HepG2 (cell line): ENCODE results near the gene TMEM258. TPM values are rescaled to one million over a fixed set of nuclear protein-coding genes. Genes with fewer than 3 reads are reported as not detected.

Source experiments
- BHLHE40 ChIP-seq: IDR thresholded peaks from 2 replicates; pipeline ENCODE4 v1.6.1; 2011; ENCODE audit warnings: low read length, improper control_type of control experiment
- CREM ChIP-seq, 2 experiments: sonication (generic) in 1 of 2; formaldehyde crosslinking in 1 of 2; IDR thresholded peaks; 2 replicates each; pipeline versions ENCODE4 v1.4.0 to v1.6.1; 2016 to 2020; ENCODE audit warnings: antibody characterized with exemption in 1 of 2, mild to moderate bottlenecking in 1 of 2, missing genetic modification reagents in 1 of 2
- FOXO4 ChIP-seq: sonication (generic); formaldehyde crosslinking; conservative IDR thresholded peaks from 2 replicates; pipeline ENCODE4 v1.8.1; 2023; ENCODE audit warnings: missing genetic modification reagents
- HMG20A ChIP-seq: IDR thresholded peaks from 2 replicates; pipeline ENCODE4 v1.6.1; 2016; ENCODE audit warnings: borderline replicate concordance
- KDM1A ChIP-seq: IDR thresholded peaks from 2 replicates; pipeline ENCODE4 v1.6.1; 2016; ENCODE audit warnings: missing compliant biosample characterization
- KDM4B ChIP-seq: sonication (generic); formaldehyde crosslinking; IDR thresholded peaks from 2 replicates; pipeline ENCODE4 v1.4.0; 2020; ENCODE audit warnings: missing genetic modification reagents
- KDM5B ChIP-seq: sonication (generic); formaldehyde crosslinking; IDR thresholded peaks from 2 replicates; pipeline ENCODE4 v1.4.0; 2020; ENCODE audit warnings: missing genetic modification reagents, mild to moderate bottlenecking, borderline replicate concordance
- MAFK ChIP-seq, 2 experiments: IDR thresholded peaks in 1 of 2; conservative IDR thresholded peaks in 1 of 2; 2 replicates each; pipeline ENCODE4 v1.6.1; 2011; ENCODE audit warnings: improper control_type of control experiment in 2 of 2, low read length in 2 of 2
- MATR3 ChIP-seq: sonication (generic); formaldehyde crosslinking; IDR thresholded peaks from 2 replicates; pipeline ENCODE4 v1.4.0; 2020; ENCODE audit warnings: missing genetic modification reagents
- MXD4 ChIP-seq: IDR thresholded peaks from 2 replicates; pipeline ENCODE4 v1.6.1; 2016; ENCODE audit warnings: mild to moderate bottlenecking, missing biosample characterization, missing genetic modification reagents
- PRDM4 ChIP-seq: sonication (generic); formaldehyde crosslinking; IDR thresholded peaks from 2 replicates; pipeline ENCODE4 v1.9.0; 2021; ENCODE audit warnings: missing genetic modification reagents, borderline replicate concordance
- SMAD3 ChIP-seq: sonication (generic); formaldehyde crosslinking; IDR thresholded peaks from 2 replicates; pipeline ENCODE4 v1.4.0; 2020; ENCODE audit warnings: missing genetic modification reagents
- SPEN ChIP-seq: sonication (generic); formaldehyde crosslinking; IDR thresholded peaks from 2 replicates; pipeline ENCODE4 v1.5.1; 2020; ENCODE audit warnings: low read depth, mild to moderate bottlenecking, missing genetic modification reagents
- U2AF2 ChIP-seq: fragments of 200-400 bp; formaldehyde crosslinking; IDR thresholded peaks from 2 replicates; pipeline ENCODE4 v1.6.1; 2017; ENCODE audit warnings: low read depth, mild to moderate bottlenecking, low read length
- ZBTB8A ChIP-seq: sonication (generic); formaldehyde crosslinking; IDR thresholded peaks from 2 replicates; pipeline ENCODE4 v1.4.0; 2020; ENCODE audit warnings: mild to moderate bottlenecking, low read depth, missing genetic modification reagents, borderline replicate concordance
- ZFP1 ChIP-seq: IDR thresholded peaks from 2 replicates; pipeline ENCODE4 v1.6.1; 2016
- ZFX ChIP-seq: sonication (generic); formaldehyde crosslinking; IDR thresholded peaks from 2 replicates; pipeline ENCODE4 v1.4.0; 2020; ENCODE audit warnings: mild to moderate bottlenecking, low read depth, missing genetic modification reagents, moderate library complexity
- ZNF354B ChIP-seq: sonication (generic); formaldehyde crosslinking; IDR thresholded peaks from 2 replicates; pipeline ENCODE4 v1.8.0; 2022; ENCODE audit warnings: mild to moderate bottlenecking, missing genetic modification reagents
- ZNF513 ChIP-seq: sonication (generic); formaldehyde crosslinking; conservative IDR thresholded peaks from 2 replicates; pipeline ENCODE4 v1.5.0; 2020; ENCODE audit warnings: missing genetic modification reagents
- ZNF549 ChIP-seq: sonication (generic); formaldehyde crosslinking; IDR thresholded peaks from 2 replicates; pipeline ENCODE4 v1.5.0; 2020; ENCODE audit warnings: missing genetic modification reagents
- ZNF746 ChIP-seq: sonication (generic); formaldehyde crosslinking; IDR thresholded peaks from 2 replicates; pipeline ENCODE4 v1.8.0; 2022; ENCODE audit warnings: mild to moderate bottlenecking, missing genetic modification reagents
- ZNF768 ChIP-seq: sonication (generic); formaldehyde crosslinking; IDR thresholded peaks from 2 replicates; pipeline ENCODE4 v1.4.0; 2020; ENCODE audit warnings: missing genetic modification reagents
- polyA plus RNA-seq, 8 experiments: library from polyadenylated mRNA; depleted of rRNA in 3 of 8; stranded (reverse) in 7 of 8; unstranded in 1 of 8; fragments of >200 nt; fragmentation: Illumina TruSeq in 4 of 8; extraction: Trizol in 4 of 8; gene quantifications; 2 replicates each; pipeline versions ENCODE4 v1.2.1 to v1.2.3, GENCODE V29; 2011 to 2016; ENCODE audit warnings: low read depth in 4 of 8, missing spikeins in 1 of 8, mixed read lengths in 1 of 8; ENCODE audit not compliant: insufficient read depth in 1 of 8
- total RNA-seq, 5 experiments: library from RNA; depleted of rRNA; stranded (reverse); fragments of >200 nt; fragmentation: Illumina TruSeq; extraction: Trizol; gene quantifications; 2 replicates each; pipeline ENCODE4 v1.2.3, GENCODE V29; 2016; ENCODE audit warnings: low read depth in 1 of 5

Gene TMEM258
- total and polyA plus RNA-seq, 2 of the 13 experiments (the other 11 are each of a cell fraction or from before 2014, with no cell fraction given), result 175 to 424 TPM

GRCh38 chr11:61792310-61793082 is at the start of gene TMEM258, which contains the start of gene FEN1 (continued):
- TF ChIP-seq MAFK (conservative IDR thresholded peaks at IDR 0.05 in 1 of 2, IDR thresholded peaks at IDR 0.05 in 1 of 2; ENCODE audit: low read length in 2 of 2) (no peak), KDM5B (CRISPR knock-in tag) (peak; percentile 81; the same call in 1 of the 2 replicates), PRDM4 (CRISPR knock-in tag) (no peak), BHLHE40 (peak; percentile 86), ZBTB8A (peak; percentile 49; the same call in 1 of the 2 replicates), CREM (IDR thresholded peaks at IDR 0.05) (peak; percentile 96), CREM (CRISPR knock-in tag; IDR thresholded peaks at IDR 0.05) (no peak), KDM1A (no peak), U2AF2 (no peak), ZNF746 (CRISPR knock-in tag) (0 out of 2 replicates have a peak, but pooled peaks have one; percentile 24), ZNF354B (peak; percentile 78; the same call in 1 of the 2 replicates), MXD4 (CRISPR knock-in tag) (peak; percentile 89; the same call in 1 of the 2 replicates), KDM4B (CRISPR knock-in tag) (no peak), ZNF513 (no peak), FOXO4 (CRISPR knock-in tag) (no peak; the same call in 1 of the 2 replicates), SPEN (CRISPR knock-in tag) (peak; percentile 91), MATR3 (CRISPR knock-in tag) (no peak), HMG20A (CRISPR knock-in tag) (no peak), ZNF768 (CRISPR knock-in tag) (no peak; the same call in 1 of the 2 replicates), ZFP1 (no peak), ZNF549 (CRISPR knock-in tag) (no peak), SMAD3 (CRISPR knock-in tag) (peak; percentile 77; the same call in 1 of the 2 replicates), ZFX (CRISPR knock-in tag) (peak; percentile 82)
